ENCODE measurements around the gene PPP2R5A. TPM values are rescaled to one million over a fixed set of nuclear protein-coding genes. Genes with fewer than 3 reads are reported as not detected.

Gene PPP2R5A
- total RNA-seq, 4 donors from 2014 or later, result 43.2 to 88.9 (median 59.5) TPM

DNA sequence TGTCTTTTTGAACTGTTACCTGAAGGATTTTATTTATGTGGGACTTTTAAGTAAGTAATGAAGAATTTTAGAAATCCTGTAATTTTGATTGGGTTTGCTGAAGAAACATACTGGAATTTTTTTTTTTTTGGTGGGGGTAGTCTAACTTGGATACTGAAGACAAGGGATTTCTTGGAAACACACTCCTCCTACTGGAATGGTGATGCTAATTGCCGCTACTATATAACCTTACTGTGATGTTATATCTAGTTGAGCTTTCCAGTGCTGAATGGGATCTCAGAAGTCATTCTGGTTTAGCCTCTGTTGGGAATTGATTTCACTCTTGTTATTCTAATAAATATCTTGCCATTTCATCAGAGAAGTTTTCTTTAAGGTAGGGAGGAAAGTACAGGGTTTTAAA is 8.4 kb downstream of the PPP2R5A start:
- peaks cover 3 to 72% (median 13%) of the 10 kb centered on the region in 3 donors for H3K4me1 ChIP-seq
- WGBS, 2 donors (ENCODE audit: low coverage in 1 of 2), result 57 to 63% methylated on average over 1 of the region's 1 CpG
- no peak for ATAC-seq
- no peak for TF ChIP-seq POLR2A (IDR thresholded peaks at IDR 0.05)
- TF ChIP-seq EP300 (IDR thresholded peaks at IDR 0.05), result no peak
- TF ChIP-seq, protein P1, sequence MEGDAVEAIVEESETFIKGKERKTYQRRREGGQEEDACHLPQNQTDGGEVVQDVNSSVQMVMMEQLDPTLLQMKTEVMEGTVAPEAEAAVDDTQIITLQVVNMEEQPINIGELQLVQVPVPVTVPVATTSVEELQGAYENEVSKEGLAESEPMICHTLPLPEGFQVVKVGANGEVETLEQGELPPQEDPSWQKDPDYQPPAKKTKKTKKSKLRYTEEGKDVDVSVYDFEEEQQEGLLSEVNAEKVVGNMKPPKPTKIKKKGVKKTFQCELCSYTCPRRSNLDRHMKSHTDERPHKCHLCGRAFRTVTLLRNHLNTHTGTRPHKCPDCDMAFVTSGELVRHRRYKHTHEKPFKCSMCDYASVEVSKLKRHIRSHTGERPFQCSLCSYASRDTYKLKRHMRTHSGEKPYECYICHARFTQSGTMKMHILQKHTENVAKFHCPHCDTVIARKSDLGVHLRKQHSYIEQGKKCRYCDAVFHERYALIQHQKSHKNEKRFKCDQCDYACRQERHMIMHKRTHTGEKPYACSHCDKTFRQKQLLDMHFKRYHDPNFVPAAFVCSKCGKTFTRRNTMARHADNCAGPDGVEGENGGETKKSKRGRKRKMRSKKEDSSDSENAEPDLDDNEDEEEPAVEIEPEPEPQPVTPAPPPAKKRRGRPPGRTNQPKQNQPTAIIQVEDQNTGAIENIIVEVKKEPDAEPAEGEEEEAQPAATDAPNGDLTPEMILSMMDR (IDR thresholded peaks at IDR 0.05), result peak in 2 of 4 experiments; percentile 44
- TF ChIP-seq POLR2AphosphoS5 (IDR thresholded peaks at IDR 0.05), result no peak
- no peaks in the 10 kb centered on the region for H3K27me3 ChIP-seq
- no peak overlapping the region for H3K4me3 ChIP-seq
- H3K27ac ChIP-seq, result no peak overlapping the region
- H3K9me3 ChIP-seq, result no peaks in the 10 kb centered on the region
- H3K36me3 ChIP-seq, result no peaks in the 10 kb centered on the region

DNA sequence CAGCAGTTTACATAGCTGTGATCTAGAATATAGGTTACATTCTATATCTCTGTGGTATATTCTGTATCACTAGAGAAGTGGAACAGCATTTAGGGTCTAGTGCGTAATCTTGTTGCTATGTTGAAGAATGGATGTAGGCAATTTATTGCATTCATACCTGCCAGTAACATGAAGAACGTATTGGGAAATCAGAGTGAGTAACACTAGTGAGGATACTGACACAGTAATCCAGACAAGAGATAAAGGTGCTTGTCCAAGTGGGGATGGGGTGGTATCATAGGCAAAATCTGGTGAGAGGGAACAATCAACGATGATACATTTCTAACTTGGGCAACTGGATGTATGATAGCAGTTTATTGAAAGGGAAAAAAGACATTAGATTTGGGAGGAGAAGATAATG is 9.8 kb downstream of the PPP2R5A start:
- no peak for ATAC-seq
- 90 to 94% methylated on average over 3 of the region's 3 CpGs for WGBS, 2 donors (ENCODE audit: low coverage in 1 of 2)
- TF ChIP-seq, protein P1 (IDR thresholded peaks at IDR 0.05), result no peak
- TF ChIP-seq POLR2AphosphoS5 (IDR thresholded peaks at IDR 0.05), result no peak
- no peak for TF ChIP-seq POLR2A (IDR thresholded peaks at IDR 0.05)
- TF ChIP-seq EP300 (IDR thresholded peaks at IDR 0.05), result no peak

DNA sequence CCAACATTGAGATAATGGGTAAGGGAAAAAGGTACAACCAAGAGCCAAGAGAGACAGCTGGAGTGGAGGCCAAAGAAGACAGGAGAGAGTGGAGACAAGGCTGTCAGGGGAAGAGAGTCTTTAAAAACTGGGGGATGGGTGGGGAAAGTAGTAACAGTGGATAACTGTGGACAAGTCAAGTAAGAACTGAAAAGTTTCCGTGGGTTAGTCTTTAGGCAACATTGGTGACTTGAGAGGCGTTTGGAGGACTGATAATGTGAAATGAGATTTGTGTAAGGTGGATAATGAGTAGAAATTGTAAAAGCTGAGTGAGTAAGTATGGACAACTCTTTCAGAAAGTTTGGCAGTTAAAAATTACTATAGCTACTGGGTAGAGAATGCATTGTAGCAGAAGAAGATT is 10.4 kb downstream of the PPP2R5A start:
- peaks cover under 1 to 67% (median 9%) of the 10 kb centered on the region in 3 donors for H3K4me1 ChIP-seq

More for the DNA sequence above, 9.8 kb downstream of the PPP2R5A start:
- H3K4me1 ChIP-seq, result peaks cover 3 to 68% (median 9%) of the 10 kb centered on the region in 3 donors
- no peaks in the 10 kb centered on the region for H3K27me3 ChIP-seq
- no peaks in the 10 kb centered on the region for H3K9me3 ChIP-seq
- H3K27ac ChIP-seq, result no peak overlapping the region
- no peak overlapping the region for H3K4me3 ChIP-seq
- no peaks in the 10 kb centered on the region for H3K36me3 ChIP-seq

DNA sequence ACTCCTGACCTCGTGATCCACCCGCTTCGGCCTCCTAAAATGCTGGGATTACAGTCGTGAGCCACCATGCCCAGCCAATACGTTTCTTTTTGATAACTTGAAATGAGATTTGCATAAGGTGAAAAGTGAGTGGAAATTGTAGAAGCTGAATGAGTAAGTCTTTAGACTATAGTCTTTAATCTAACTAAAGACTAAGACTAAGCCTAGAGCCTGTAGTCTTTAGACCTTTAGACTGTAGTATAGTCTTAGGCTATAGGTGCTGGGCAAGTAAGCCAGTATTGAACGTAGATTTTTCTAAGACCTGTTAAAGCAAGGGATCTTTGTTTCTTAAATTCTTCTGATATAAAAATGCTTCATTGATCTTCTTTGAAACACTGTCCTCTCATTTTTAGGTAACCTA is 12.1 kb downstream of the PPP2R5A start:
- Histone ChIP-seq H3K27ac (no peak overlapping the region), H3K4me1 (peaks cover 0 to 67% (median 4%) of the 10 kb centered on the region in 3 donors)
- ATAC-seq, result no peak

More for the DNA sequence above, 10.4 kb downstream of the PPP2R5A start:
- Histone ChIP-seq H3K27me3 (no peaks in the 10 kb centered on the region), H3K4me3 (no peak overlapping the region), H3K36me3 (no peaks in the 10 kb centered on the region), H3K27ac (no peak overlapping the region), H3K9me3 (no peaks in the 10 kb centered on the region)
- 76 to 80% methylated on average over 1 to 2 of the region's 2 CpGs for WGBS, 2 donors (ENCODE audit: low coverage in 1 of 2)
- TF ChIP-seq EP300 (IDR thresholded peaks at IDR 0.05) (no peak), POLR2A (IDR thresholded peaks at IDR 0.05) (no peak), POLR2AphosphoS5 (IDR thresholded peaks at IDR 0.05) (no peak)
- TF ChIP-seq, protein P1 (IDR thresholded peaks at IDR 0.05), result no peak
- no peak for ATAC-seq

DNA sequence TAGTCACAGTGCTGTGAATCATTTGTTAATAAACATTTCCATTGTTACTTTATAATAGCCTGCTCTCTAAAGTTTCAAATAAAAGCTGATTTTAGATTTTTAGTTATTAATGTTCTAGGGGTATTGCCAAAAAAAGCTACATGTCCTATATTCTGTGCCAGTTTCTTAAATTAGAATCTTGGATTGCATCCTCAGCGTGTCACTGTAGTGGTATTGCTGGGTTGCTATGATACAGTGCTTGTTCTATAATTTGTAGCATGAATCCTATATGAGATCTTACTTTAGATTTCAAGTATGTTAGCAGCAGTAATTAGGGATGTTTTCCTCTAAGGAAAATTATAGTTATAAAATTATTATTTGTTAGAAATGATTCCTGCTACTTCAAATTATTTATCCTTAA is 16.4 kb downstream of the PPP2R5A start:
- H3K27ac ChIP-seq, result peak overlapping the region in 3 of 4 donors; percentile 17 to 56 (median 21)
- no peaks in the 10 kb centered on the region for H3K9me3 ChIP-seq
- no peak overlapping the region for H3K4me3 ChIP-seq
- H3K27me3 ChIP-seq, result no peaks in the 10 kb centered on the region
- 0 to 6% methylated on average over 1 of the region's 1 CpG for WGBS, 2 donors (ENCODE audit: low coverage in 1 of 2)
- ATAC-seq, result no peak
- no peak for TF ChIP-seq POLR2AphosphoS5 (IDR thresholded peaks at IDR 0.05)
- TF ChIP-seq, protein P1 (IDR thresholded peaks at IDR 0.05), result no peak
- no peak for TF ChIP-seq EP300 (IDR thresholded peaks at IDR 0.05)
- no peak for TF ChIP-seq POLR2A (IDR thresholded peaks at IDR 0.05)
- no peaks in the 10 kb centered on the region for H3K36me3 ChIP-seq
- H3K4me1 ChIP-seq, result peaks cover 0 to 36% (median 0%) of the 10 kb centered on the region in 3 donors

More for the DNA sequence above, 12.1 kb downstream of the PPP2R5A start:
- TF ChIP-seq POLR2A (IDR thresholded peaks at IDR 0.05), result no peak
- no peak for TF ChIP-seq EP300 (IDR thresholded peaks at IDR 0.05)
- TF ChIP-seq POLR2AphosphoS5 (IDR thresholded peaks at IDR 0.05), result no peak
- TF ChIP-seq, protein P1 (IDR thresholded peaks at IDR 0.05), result no peak
- no peaks in the 10 kb centered on the region for H3K9me3 ChIP-seq
- H3K4me3 ChIP-seq, result no peak overlapping the region
- WGBS, 2 donors (ENCODE audit: low coverage in 1 of 2), result 85 to 88% methylated on average over 5 to 6 of the region's 6 CpGs
- H3K27me3 ChIP-seq, result no peaks in the 10 kb centered on the region
- no peaks in the 10 kb centered on the region for H3K36me3 ChIP-seq
